ENCODE measurements around the gene AMDHD2.

Gene AMDHD2

GRCh38 chr16:2507052-2507659 lies 13.0 kb upstream of the AMDHD2 start:
- no peaks in the 10 kb centered on the region for H3K27me3 Mint-ChIP-seq (ENCODE audit: low read depth)
- no peak overlapping the region for H3K4me3 Mint-ChIP-seq
- H3K4me1 Mint-ChIP-seq = peaks cover 41% of the 10 kb centered on the region
- no peak for TF ChIP-seq CTCF (IDR thresholded peaks at IDR 0.05; ENCODE audit: unreplicated experiment in 3 of 3)
- H3K36me3 Mint-ChIP-seq (ENCODE audit: low read depth) = peaks cover 3% of the 10 kb centered on the region
- H3K9me3 Mint-ChIP-seq = no peaks in the 10 kb centered on the region
- peak overlapping the region in 2 of 3 experiments; percentile 50 to 70 for H3K27ac Mint-ChIP-seq

- Mint-ChIP-seq H3K9me3 (no peaks in the 10 kb centered on the region), H3K36me3 (ENCODE audit: low read depth) (peaks cover 3% of the 10 kb centered on the region), H3K4me1 (peaks cover 43% of the 10 kb centered on the region), H3K4me3 (no peak overlapping the region), H3K27me3 (ENCODE audit: low read depth) (no peaks in the 10 kb centered on the region), H3K27ac (peak overlapping the region in 2 of 3 experiments; percentile 29 to 52)
- TF ChIP-seq CTCF (IDR thresholded peaks at IDR 0.05; ENCODE audit: unreplicated experiment in 3 of 3) = no peak
These were observed 12.5 kb upstream of the AMDHD2 start for GRCh38 chr16:2507665-2508064.

GRCh38 chr16:2508722-2509400 lies 11.3 kb upstream of the AMDHD2 start:
- Mint-ChIP-seq H3K4me3 (no peak overlapping the region), H3K9me3 (no peaks in the 10 kb centered on the region), H3K36me3 (ENCODE audit: low read depth) (peaks cover 3% of the 10 kb centered on the region), H3K27ac (peak overlapping the region in 1 of 3 experiments; percentile 29), H3K4me1 (peaks cover 43% of the 10 kb centered on the region), H3K27me3 (ENCODE audit: low read depth) (no peaks in the 10 kb centered on the region)
- TF ChIP-seq CTCF (IDR thresholded peaks at IDR 0.05; ENCODE audit: unreplicated experiment in 3 of 3) = no peak

GRCh38 chr16:2511128-2511800 lies 8.9 kb upstream of the AMDHD2 start:
- TF ChIP-seq CTCF (IDR thresholded peaks at IDR 0.05; ENCODE audit: unreplicated experiment in 3 of 3) = no peak
- no peaks in the 10 kb centered on the region for H3K9me3 Mint-ChIP-seq
- H3K4me1 Mint-ChIP-seq = peaks cover 42% of the 10 kb centered on the region
- H3K27ac Mint-ChIP-seq = peak overlapping the region; percentile 97 to 99 (median 98)
- peaks cover 3% of the 10 kb centered on the region for H3K36me3 Mint-ChIP-seq (ENCODE audit: low read depth)
- peak overlapping the region; percentile 47 to 89 (median 89) for H3K4me3 Mint-ChIP-seq
- no peaks in the 10 kb centered on the region for H3K27me3 Mint-ChIP-seq (ENCODE audit: low read depth)

GRCh38 chr16:2511996-2512734 lies 8.0 kb upstream of the AMDHD2 start:
- peaks cover 51% of the 10 kb centered on the region for H3K4me1 Mint-ChIP-seq
- peak overlapping the region; percentile 86 to 89 (median 89) for H3K4me3 Mint-ChIP-seq
- H3K9me3 Mint-ChIP-seq = no peaks in the 10 kb centered on the region
- peaks cover 8% of the 10 kb centered on the region for H3K36me3 Mint-ChIP-seq (ENCODE audit: low read depth)
- no peaks in the 10 kb centered on the region for H3K27me3 Mint-ChIP-seq (ENCODE audit: low read depth)
- peak overlapping the region; percentile 97 to 99 (median 98) for H3K27ac Mint-ChIP-seq
- no peak for TF ChIP-seq CTCF (IDR thresholded peaks at IDR 0.05; ENCODE audit: unreplicated experiment in 3 of 3)
